ENCODE results near the gene EVC. TPM values are rescaled to one million over a fixed set of nuclear protein-coding genes. Genes with fewer than 3 reads are reported as not detected.
A peak's percentile ranks its signal among the peaks of the same experiment; 100 is the strongest.

The EVC gene
- total RNA-seq, 1 experiment from 2014 or later = 29.0 TPM

DNA sequence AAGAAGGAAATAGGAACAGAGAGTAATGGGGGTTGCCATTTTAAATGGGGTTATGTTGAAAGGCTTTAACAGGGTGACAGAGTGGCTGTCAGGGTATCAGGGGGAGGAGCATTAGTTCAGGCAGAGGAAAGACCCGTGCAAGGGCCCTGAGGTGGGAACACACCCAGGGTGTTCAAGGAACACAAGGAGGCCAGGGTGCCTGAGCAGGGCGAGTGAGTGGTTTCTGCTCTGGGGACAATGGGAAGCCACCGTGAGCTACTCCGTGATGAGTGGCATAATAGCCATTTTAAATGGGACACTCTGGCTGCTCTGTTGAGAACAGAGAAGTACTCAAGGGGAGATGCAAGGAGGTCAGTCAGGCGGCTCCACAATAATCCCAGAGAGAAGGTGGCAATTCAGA, 7.2 kb upstream of the EVC start:
- no peak for DNase-seq (ENCODE audit: unreplicated experiment)

DNA sequence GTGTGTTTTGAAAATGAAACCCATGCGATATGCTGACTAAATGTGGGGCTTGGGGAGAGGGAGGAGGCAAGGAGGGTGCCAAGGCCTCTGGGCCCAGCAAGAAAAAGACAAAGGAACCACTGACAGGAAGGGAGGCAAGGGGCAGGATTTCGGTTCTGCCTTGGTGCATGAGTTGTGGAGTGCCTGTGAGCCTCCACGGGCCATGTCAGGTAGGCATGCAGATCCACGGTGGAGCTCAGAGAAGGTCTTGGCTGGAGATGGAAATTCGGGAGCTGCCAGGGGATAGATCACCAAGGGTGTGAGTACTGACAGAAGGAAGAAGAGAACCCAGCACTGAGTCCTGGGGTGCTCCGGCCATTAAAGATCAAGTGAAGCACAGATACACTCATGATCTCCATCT, 6.7 kb upstream of the EVC start:
- TF ChIP-seq, protein P1, sequence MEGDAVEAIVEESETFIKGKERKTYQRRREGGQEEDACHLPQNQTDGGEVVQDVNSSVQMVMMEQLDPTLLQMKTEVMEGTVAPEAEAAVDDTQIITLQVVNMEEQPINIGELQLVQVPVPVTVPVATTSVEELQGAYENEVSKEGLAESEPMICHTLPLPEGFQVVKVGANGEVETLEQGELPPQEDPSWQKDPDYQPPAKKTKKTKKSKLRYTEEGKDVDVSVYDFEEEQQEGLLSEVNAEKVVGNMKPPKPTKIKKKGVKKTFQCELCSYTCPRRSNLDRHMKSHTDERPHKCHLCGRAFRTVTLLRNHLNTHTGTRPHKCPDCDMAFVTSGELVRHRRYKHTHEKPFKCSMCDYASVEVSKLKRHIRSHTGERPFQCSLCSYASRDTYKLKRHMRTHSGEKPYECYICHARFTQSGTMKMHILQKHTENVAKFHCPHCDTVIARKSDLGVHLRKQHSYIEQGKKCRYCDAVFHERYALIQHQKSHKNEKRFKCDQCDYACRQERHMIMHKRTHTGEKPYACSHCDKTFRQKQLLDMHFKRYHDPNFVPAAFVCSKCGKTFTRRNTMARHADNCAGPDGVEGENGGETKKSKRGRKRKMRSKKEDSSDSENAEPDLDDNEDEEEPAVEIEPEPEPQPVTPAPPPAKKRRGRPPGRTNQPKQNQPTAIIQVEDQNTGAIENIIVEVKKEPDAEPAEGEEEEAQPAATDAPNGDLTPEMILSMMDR (IDR thresholded peaks at IDR 0.05; ENCODE audit: unreplicated experiment) = no peak
- Mint-ChIP-seq H3K4me3 (ENCODE audit: unreplicated experiment) (no peak overlapping the region), H3K27me3 (ENCODE audit: insufficient read depth, unreplicated experiment) (no peaks in the 10 kb centered on the region), H3K4me1 (ENCODE audit: insufficient read depth, unreplicated experiment) (peaks cover 15% of the 10 kb centered on the region), H3K9me3 (ENCODE audit: unreplicated experiment) (no peaks in the 10 kb centered on the region), H3K36me3 (ENCODE audit: insufficient read depth, unreplicated experiment) (no peaks in the 10 kb centered on the region), H3K27ac (ENCODE audit: low read depth, unreplicated experiment) (no peak overlapping the region)
- ChIA-PET POLR2A (no interaction called here), CTCF (interaction anchor here (0.6 kb wide), 1 partner anchor 332 kb away, joined by 4 read pairs; no protein-coding TSS in a partner anchor)
- intact Hi-C loops (cut with micrococcal nuclease) = no loop called here
- no TSS peak for BruUV-seq (replicated peaks)
- no peak for DNase-seq (ENCODE audit: unreplicated experiment)

More for the DNA sequence above, 7.2 kb upstream of the EVC start:
- H3K4me1 Mint-ChIP-seq (ENCODE audit: insufficient read depth, unreplicated experiment) = peaks cover 15% of the 10 kb centered on the region
- H3K27ac Mint-ChIP-seq (ENCODE audit: low read depth, unreplicated experiment) = no peak overlapping the region
- intact Hi-C loops (cut with micrococcal nuclease) = no loop called here
- TF ChIP-seq, protein P1 (IDR thresholded peaks at IDR 0.05; ENCODE audit: unreplicated experiment) = no peak
- no TSS peak for BruUV-seq (replicated peaks)
- no peaks in the 10 kb centered on the region for H3K36me3 Mint-ChIP-seq (ENCODE audit: insufficient read depth, unreplicated experiment)
- CTCF ChIA-PET = no interaction called here
- POLR2A ChIA-PET = no interaction called here
- H3K4me3 Mint-ChIP-seq (ENCODE audit: unreplicated experiment) = no peak overlapping the region
- H3K27me3 Mint-ChIP-seq (ENCODE audit: insufficient read depth, unreplicated experiment) = no peaks in the 10 kb centered on the region
- H3K9me3 Mint-ChIP-seq (ENCODE audit: unreplicated experiment) = no peaks in the 10 kb centered on the region

DNA sequence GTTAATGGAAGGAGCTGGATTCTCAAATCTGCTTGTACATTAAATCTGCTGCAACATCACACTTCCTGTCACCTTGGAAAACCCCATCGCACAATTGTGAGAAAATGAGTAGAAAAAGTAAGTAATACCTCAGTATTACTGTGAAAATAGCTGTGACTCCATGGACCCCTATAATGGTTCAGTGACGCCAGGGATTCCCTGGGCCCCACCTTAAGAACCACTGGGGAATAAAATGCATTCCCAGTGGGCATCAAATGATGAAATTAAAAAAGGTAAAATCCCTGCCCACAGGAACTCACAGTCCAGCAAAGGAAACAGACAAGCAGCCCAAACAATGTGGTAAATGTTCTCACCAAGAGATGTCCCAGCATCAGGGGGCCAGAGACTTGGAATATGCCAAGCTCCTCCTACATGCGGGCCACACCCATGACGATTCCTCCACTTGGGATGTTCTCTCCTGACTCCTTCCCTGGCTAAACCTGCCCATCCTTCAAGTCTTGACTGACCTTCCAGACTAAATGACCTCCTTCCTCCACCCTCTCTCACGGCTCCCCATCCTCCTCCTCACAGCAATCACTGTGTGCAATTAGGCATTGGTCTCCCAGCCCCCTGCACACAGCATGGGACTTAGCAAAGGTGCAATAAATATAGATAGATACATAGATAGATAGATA, 5.2 kb upstream of the EVC start:
- no peaks in the 10 kb centered on the region for H3K9me3 Mint-ChIP-seq (ENCODE audit: unreplicated experiment)

DNA sequence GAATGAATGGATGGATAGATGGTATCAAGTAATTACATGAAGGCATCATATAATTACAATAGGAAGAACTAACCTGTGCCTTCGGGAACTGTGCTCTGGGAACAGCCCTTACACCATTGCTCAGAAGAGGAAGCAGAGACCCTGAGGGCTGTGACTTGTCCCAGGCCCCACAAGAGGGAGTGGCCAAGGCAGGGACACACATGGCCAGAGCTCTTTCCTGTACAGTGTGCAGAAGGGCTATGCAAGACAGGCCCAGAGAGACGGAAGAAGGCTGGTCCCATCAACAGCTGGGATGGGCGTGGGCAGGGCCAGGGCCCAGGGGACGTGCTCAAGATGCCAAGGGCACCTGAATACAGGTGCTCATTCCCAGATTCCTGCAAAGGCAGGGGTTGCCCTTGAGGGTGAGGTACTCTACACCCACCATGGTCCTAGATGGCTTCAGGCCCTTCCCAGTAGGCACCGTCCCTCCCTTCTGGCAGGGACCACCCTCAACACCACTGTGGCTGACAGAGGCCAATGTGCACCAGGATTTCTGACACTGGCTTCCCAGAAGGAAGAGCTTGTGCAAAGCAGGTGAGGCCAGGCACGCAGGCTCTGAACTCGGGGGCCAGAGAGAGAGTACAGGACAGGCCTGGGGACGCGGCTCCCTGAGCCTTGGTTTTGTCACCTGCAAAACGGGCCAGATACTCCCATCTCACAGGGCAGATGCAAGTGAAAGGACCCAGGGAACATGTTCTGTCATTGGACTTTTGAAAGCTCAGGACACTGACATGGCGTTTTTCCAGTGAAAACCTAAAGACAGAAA, 4.3 kb upstream of the EVC start:
- peaks cover 26% of the 10 kb centered on the region for H3K4me1 Mint-ChIP-seq (ENCODE audit: insufficient read depth, unreplicated experiment)
- TF ChIP-seq, protein P1 (IDR thresholded peaks at IDR 0.05; ENCODE audit: unreplicated experiment) = no peak
- peak overlapping the region; percentile 51 for H3K27ac Mint-ChIP-seq (ENCODE audit: low read depth, unreplicated experiment)
- intact Hi-C loops (cut with micrococcal nuclease) = no loop called here
- ChIA-PET POLR2A (no interaction called here), CTCF (interaction anchor here (0.5 to 0.6 kb wide), 3 partner anchors 91 to 1800 kb away, joined by 3 to 4 read pairs (median 3); no protein-coding TSS in a partner anchor)
- H3K27me3 Mint-ChIP-seq (ENCODE audit: insufficient read depth, unreplicated experiment) = no peaks in the 10 kb centered on the region
- H3K36me3 Mint-ChIP-seq (ENCODE audit: insufficient read depth, unreplicated experiment) = no peaks in the 10 kb centered on the region
- no peak for DNase-seq (ENCODE audit: unreplicated experiment)
- no TSS peak for BruUV-seq (replicated peaks)
- peak overlapping the region; percentile 69 for H3K4me3 Mint-ChIP-seq (ENCODE audit: unreplicated experiment)
- no peaks in the 10 kb centered on the region for H3K9me3 Mint-ChIP-seq (ENCODE audit: unreplicated experiment)

More for the DNA sequence above, 5.2 kb upstream of the EVC start:
- H3K27me3 Mint-ChIP-seq (ENCODE audit: insufficient read depth, unreplicated experiment) = no peaks in the 10 kb centered on the region
- intact Hi-C loops (cut with micrococcal nuclease) = no loop called here
- TF ChIP-seq, protein P1 (IDR thresholded peaks at IDR 0.05; ENCODE audit: unreplicated experiment) = no peak
- DNase-seq (ENCODE audit: unreplicated experiment) = no peak
- H3K4me1 Mint-ChIP-seq (ENCODE audit: insufficient read depth, unreplicated experiment) = peaks cover 25% of the 10 kb centered on the region
- BruUV-seq (replicated peaks) = no TSS peak
- no peak overlapping the region for H3K27ac Mint-ChIP-seq (ENCODE audit: low read depth, unreplicated experiment)
- ChIA-PET CTCF (interaction anchor here (0.5 kb wide), 1 partner anchor 557 kb away, joined by 4 read pairs; no protein-coding TSS in a partner anchor), POLR2A (no interaction called here)
- H3K4me3 Mint-ChIP-seq (ENCODE audit: unreplicated experiment) = no peak overlapping the region
- H3K36me3 Mint-ChIP-seq (ENCODE audit: insufficient read depth, unreplicated experiment) = no peaks in the 10 kb centered on the region
